ENCODE results near the gene SUSD4. TPM values are rescaled to one million over a fixed set of nuclear protein-coding genes. Genes with fewer than 3 reads are reported as not detected.

Gene SUSD4
- total and polyA plus RNA-seq, 2 of the 4 experiments (the other 2 are of a cell fraction), result 1.8 to 2.7 TPM

DNA sequence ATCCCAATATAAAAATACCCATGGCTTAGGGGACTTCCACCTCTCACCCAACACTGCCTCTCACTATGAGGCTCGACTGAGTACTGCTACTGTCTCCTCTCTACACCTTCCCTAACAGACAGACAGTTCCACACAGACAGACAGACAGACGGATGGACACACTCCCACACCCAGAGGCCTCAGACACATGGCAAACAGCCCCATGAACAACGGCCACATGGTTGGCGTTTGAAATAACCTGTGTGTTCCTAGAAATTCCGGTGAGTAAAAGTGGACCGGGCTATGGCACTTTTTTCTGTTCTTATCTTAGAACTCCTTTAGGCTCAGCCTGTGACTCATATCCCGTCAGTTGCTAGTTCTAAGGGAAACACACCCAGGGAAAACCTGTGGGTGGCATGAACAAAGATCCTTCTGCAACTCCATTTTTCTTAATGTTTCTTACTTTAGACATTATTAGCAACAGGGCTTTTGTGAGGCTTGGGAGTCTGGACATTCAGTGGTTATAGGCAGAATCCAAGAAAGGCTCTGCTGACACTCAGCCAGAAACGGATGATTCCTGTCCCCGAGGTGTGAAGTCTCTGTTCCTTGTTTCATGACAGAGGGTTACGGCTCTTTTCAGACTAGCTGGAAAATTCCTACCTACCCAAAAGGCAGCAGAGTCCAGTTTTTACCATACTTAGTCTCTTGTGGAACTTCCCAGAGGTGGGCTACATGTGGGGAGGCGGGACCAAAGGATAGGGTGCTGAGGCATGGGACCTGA is 130.4 kb downstream of the SUSD4 start:
- peak overlapping the region; percentile 98 for H2BK120ac ChIP-seq (ENCODE audit: low read depth, low read length)
- peak overlapping the region; percentile 87 for H3K56ac ChIP-seq (ENCODE audit: extremely low read depth, insufficient read depth, low read length)
- no peaks in the 10 kb centered on the region for H3K36me3 ChIP-seq (ENCODE audit: control insufficient read depth, insufficient read depth, low read length)
- H4K5ac ChIP-seq (ENCODE audit: low read depth, low read length), result peak overlapping the region; percentile 14; the same call in 1 of the 2 replicates
- TF ChIP-seq CEBPB (IDR thresholded peaks at IDR 0.05; ENCODE audit: low read depth, low read length), result 0 out of 2 replicates have a peak, but pooled peaks have one; percentile 3
- no peak for TF ChIP-seq USF2 (IDR thresholded peaks at IDR 0.05; ENCODE audit: low read depth, low read length)
- peak; percentile 84 for TF ChIP-seq FOS (IDR thresholded peaks at IDR 0.05; ENCODE audit: low read depth, low read length)
- TF ChIP-seq MXI1 (IDR thresholded peaks at IDR 0.05; ENCODE audit: borderline replicate concordance, low read depth, low read length), result peak; percentile 53; the same call in 1 of the 2 replicates
- H2AFZ ChIP-seq (replicated peaks; ENCODE audit: low read length, poor library complexity), result peak overlapping the region; percentile 88
- H2BK20ac ChIP-seq (ENCODE audit: low read depth, low read length), result peak overlapping the region; percentile 95
- dilution Hi-C loops (cut with HindIII; ENCODE audit: low sequenced_read_pairs, unreplicated experiment), result no loop called here
- H3K9me3 ChIP-seq (ENCODE audit: control insufficient read depth, insufficient read depth, low read length), result no peaks in the 10 kb centered on the region
- ChIA-PET POLR2A (ENCODE audit: unreplicated experiment) (no interaction called here), CTCF (no interaction called here)
- H3K18ac ChIP-seq (ENCODE audit: low read depth, low read length), result peak overlapping the region; percentile 43; the same call in 1 of the 2 replicates
- intact Hi-C loops (cut with micrococcal nuclease), result loop anchor here (5.0 kb wide), 1 partner anchor 179 kb away; no protein-coding TSS in a partner anchor
- H3K4me3 ChIP-seq (ENCODE audit: insufficient read depth, low read depth, low read length), result no peak overlapping the region
- H4K91ac ChIP-seq (ENCODE audit: insufficient read depth, low read depth, low read length), result peak overlapping the region; percentile 92
- H2AK9ac ChIP-seq (replicated peaks; ENCODE audit: low read depth, low read length, poor library complexity), result peak overlapping the region; percentile 65
- peaks cover 33% of the 10 kb centered on the region for H3K9me1 ChIP-seq (ENCODE audit: insufficient read depth, low read length)
- peak overlapping the region; percentile 76 for H3K23ac ChIP-seq (ENCODE audit: low read depth, low read length)
- H2BK5ac ChIP-seq (ENCODE audit: low read depth, low read length, poor library complexity, severe bottlenecking), result peak overlapping the region; percentile 78
- ATAC-seq (ENCODE audit: low read depth) (peak; percentile 65), DNase-seq (peak; percentile 92)
- H2BK15ac ChIP-seq (ENCODE audit: low read depth, low read length), result peak overlapping the region; percentile 88
- H3K14ac ChIP-seq (replicated peaks; ENCODE audit: low read depth, low read length), result peak overlapping the region; percentile 87
- no peak overlapping the region for H3K9ac ChIP-seq (ENCODE audit: low read depth, low read length)
- peak overlapping the region; percentile 71 to 82 for H4K8ac ChIP-seq (ENCODE audit: low read depth in 2 of 2, low read length in 2 of 2)
- H4K20me1 ChIP-seq (ENCODE audit: insufficient read depth, low read length), result no peaks in the 10 kb centered on the region
- peak overlapping the region; percentile 52; the same call in 1 of the 2 replicates for H3K27ac ChIP-seq (ENCODE audit: insufficient read depth, low read length)
- in situ Hi-C loops (cut with MboI; ENCODE audit: low sequenced_read_pairs), result no loop called here
- H2AK5ac ChIP-seq (ENCODE audit: low read depth, low read length), result peak overlapping the region; percentile 94
- no peaks in the 10 kb centered on the region for H3K27me3 ChIP-seq (ENCODE audit: control insufficient read depth, insufficient read depth, low read length)
- peaks cover 0 to 3% of the 10 kb centered on the region in 2 experiments; a peak in 1 of 4 replicates for H3K79me1 ChIP-seq (ENCODE audit: low read depth in 1 of 2, low read length in 2 of 2)
- BruUV-seq (replicated peaks), result no TSS peak
- WGBS, 2 experiments (ENCODE audit: extremely low coverage in 2 of 2, insufficient read length in 1 of 2), result 0% methylated on average over 2 of the region's 11 CpGs; no CpG with 5 or more reads in 1 of the 2 experiments
- H3K4me1 ChIP-seq (ENCODE audit: control insufficient read depth, insufficient read depth, low read length), result peaks cover 20% of the 10 kb centered on the region
- peak overlapping the region; percentile 90 for H3K4ac ChIP-seq (ENCODE audit: low read depth, low read length)
- peak overlapping the region; percentile 27; the same call in 1 of the 2 replicates for H3K4me2 ChIP-seq (ENCODE audit: low read depth, low read length)
